Calu3 (cell line): ENCODE data around the gene WSCD2. TPM values are rescaled to one million over a fixed set of nuclear protein-coding genes. Genes with fewer than 3 reads are reported as not detected.

Experiments used
- BruUV-seq: library from RNA; stranded (reverse); fragments of 400-500 nt; replicated peaks from 2 replicates; lab custom pipeline; 2021; lab: Mats Ljungman, UMichigan
- CTCF ChIA-PET: fragments of 300-600 bp; sonication (Branson Sonifier 250); formaldehyde crosslinking; loops from one replicate; lab custom pipeline; 2022; ENCODE audit warnings: antibody characterized with exemption; lab: Charles Lee
- DNase-seq: peaks from one replicate; pipeline ENCODE4 v3.0.0; 2022
- H3K27ac Mint-ChIP-seq: one replicate; pipeline ENCODE4 v1.8.0; 2022; ENCODE audit warnings: mixed read lengths; ENCODE audit not compliant: unreplicated experiment
- H3K27me3 Mint-ChIP-seq: one replicate; pipeline ENCODE4 v1.8.0; 2022; ENCODE audit warnings: mixed read lengths; ENCODE audit not compliant: unreplicated experiment
- H3K36me3 Mint-ChIP-seq: one replicate; pipeline ENCODE4 v1.8.0; 2022; ENCODE audit warnings: mild to moderate bottlenecking, moderate library complexity, mixed read lengths; ENCODE audit not compliant: insufficient read depth, unreplicated experiment
- H3K4me1 Mint-ChIP-seq: one replicate; pipeline ENCODE4 v1.8.0; 2022; ENCODE audit warnings: mild to moderate bottlenecking, low read depth, mixed read lengths; ENCODE audit not compliant: unreplicated experiment
- H3K4me3 Mint-ChIP-seq: one replicate; pipeline ENCODE4 v1.8.0; 2022; ENCODE audit warnings: mild to moderate bottlenecking, low read depth, moderate library complexity, mixed read lengths; ENCODE audit not compliant: unreplicated experiment
- H3K9me3 Mint-ChIP-seq: one replicate; pipeline ENCODE4 v1.8.0; 2022; ENCODE audit warnings: low read depth, mixed read lengths; ENCODE audit not compliant: unreplicated experiment
- CTCF ChIP-seq: fragments of 200-600 bp; IDR thresholded peaks from one replicate; pipeline ENCODE4 v1.8.0; 2022; ENCODE audit warnings: antibody characterized with exemption; ENCODE audit not compliant: unreplicated experiment
- intact Hi-C: fragments of 100-400 bp; cut with micrococcal nuclease; formaldehyde crosslinking; loops from one replicate; pipeline ENCODE4 v1.10.0; 2022; ENCODE audit not compliant: unreplicated experiment
- total RNA-seq: library from RNA; stranded (reverse); gene quantifications from 2 replicates; pipeline ENCODE4 v1.2.3, GENCODE V29; 2022

Gene WSCD2
- total RNA-seq, 1 experiment from 2014 or later, result not detected

DNA sequence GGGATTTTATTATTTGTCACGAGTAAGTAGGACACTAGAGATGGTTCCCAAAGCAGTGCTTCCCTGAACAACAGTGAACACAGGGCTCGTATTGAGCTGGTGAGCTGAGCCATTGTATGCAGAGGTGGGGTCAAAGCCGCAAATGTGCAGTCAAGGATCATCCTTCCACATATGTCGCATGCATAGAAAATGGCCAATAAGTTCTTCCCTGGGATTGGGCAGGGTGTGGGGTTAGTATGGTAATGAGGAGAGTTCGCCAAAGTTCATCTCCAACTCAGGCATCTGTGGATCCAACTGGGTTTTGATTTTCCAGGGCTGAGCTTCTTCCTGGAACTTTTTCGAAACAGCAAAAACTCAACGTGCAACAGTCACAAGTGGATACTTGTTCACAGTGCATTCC lies 123.4 kb downstream of the WSCD2 start:
- peaks cover 6% of the 10 kb centered on the region for H3K4me1 Mint-ChIP-seq
- CTCF ChIA-PET, result no interaction called here
- peaks cover 88% of the 10 kb centered on the region for H3K27me3 Mint-ChIP-seq
- no peak overlapping the region for H3K27ac Mint-ChIP-seq
- no peaks in the 10 kb centered on the region for H3K36me3 Mint-ChIP-seq
- DNase-seq, result no peak
- H3K4me3 Mint-ChIP-seq, result no peak overlapping the region
- TF ChIP-seq CTCF, result no peak
- intact Hi-C loops, result no loop called here
- no TSS peak for BruUV-seq
- H3K9me3 Mint-ChIP-seq, result no peaks in the 10 kb centered on the region

- peaks cover 80% of the 10 kb centered on the region for H3K27me3 Mint-ChIP-seq
- no peak overlapping the region for H3K27ac Mint-ChIP-seq
- no peaks in the 10 kb centered on the region for H3K36me3 Mint-ChIP-seq
- TF ChIP-seq CTCF, result no peak
- intact Hi-C loops, result no loop called here
- DNase-seq, result no peak
- no peaks in the 10 kb centered on the region for H3K9me3 Mint-ChIP-seq
- no TSS peak for BruUV-seq
- peaks cover 6% of the 10 kb centered on the region for H3K4me1 Mint-ChIP-seq
- no peak overlapping the region for H3K4me3 Mint-ChIP-seq
- CTCF ChIA-PET, result no interaction called here
Observed at GRCh38 chr12:108253540-108253939, 124.5 kb downstream of the WSCD2 start.

DNA sequence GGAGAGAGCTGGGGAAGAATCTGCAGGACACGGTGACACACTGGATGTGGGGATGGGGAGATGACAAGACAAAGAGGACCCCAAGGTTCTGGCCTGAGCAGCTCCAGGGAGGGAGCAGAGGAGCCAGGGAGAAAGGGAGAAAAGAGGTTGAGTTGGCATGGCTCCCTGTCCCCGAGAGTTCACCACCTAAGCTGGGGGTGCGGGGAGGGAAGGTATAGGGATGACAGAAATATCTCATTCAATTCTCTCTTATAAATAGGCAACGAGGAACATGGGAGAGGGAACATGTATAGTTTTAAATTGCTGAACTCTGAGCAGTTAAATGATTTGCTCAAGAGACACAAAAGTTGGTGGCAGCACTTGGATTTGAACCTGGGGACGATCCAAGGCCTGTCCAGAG lies 124.9 kb downstream of the WSCD2 start:
- no peak overlapping the region for H3K27ac Mint-ChIP-seq
- intact Hi-C loops, result no loop called here
- H3K9me3 Mint-ChIP-seq, result no peaks in the 10 kb centered on the region
- BruUV-seq, result no TSS peak
- H3K4me3 Mint-ChIP-seq, result no peak overlapping the region
- CTCF ChIA-PET, result no interaction called here
- no peak for DNase-seq
- H3K36me3 Mint-ChIP-seq, result no peaks in the 10 kb centered on the region
- peaks cover 6% of the 10 kb centered on the region for H3K4me1 Mint-ChIP-seq
- H3K27me3 Mint-ChIP-seq, result peaks cover 75% of the 10 kb centered on the region
- no peak for TF ChIP-seq CTCF

DNA sequence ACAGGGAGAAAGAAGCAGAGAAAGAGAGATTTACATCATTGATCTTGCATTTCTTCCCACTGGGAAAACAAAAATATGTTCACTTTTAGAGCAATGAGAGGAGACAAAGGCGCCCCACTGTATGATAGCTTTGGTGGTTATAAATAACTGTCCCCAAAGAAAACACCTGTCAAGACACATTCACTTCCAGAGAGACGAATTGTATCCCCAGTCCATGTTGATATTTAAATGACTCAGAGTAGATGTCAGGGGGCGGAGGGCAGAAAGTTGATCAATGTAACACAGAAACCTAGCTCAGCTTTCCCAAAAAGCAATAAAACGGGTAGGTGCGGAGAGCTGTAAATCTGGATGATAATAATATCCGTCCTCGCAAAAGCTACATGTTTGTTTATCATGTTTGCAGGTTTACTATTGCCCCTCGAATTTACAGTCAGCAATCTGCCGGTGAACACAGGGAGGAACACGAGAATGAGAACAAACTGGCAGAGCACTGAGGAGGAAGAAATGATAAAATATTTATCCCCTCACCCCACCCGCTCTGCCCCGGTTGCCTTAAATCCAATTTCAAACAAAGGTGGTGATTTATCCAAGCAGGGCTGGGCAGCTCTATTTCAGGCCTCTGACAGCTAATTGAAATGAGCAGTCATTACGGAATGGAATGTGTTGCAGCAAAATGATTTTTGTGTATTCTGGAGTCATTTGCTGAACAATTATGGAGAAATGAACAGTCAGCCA lies 125.6 kb downstream of the WSCD2 start:
- intact Hi-C loops, result no loop called here
- TF ChIP-seq CTCF, result no peak
- Mint-ChIP-seq H3K36me3 (no peaks in the 10 kb centered on the region), H3K27me3 (peaks cover 69% of the 10 kb centered on the region), H3K4me3 (no peak overlapping the region), H3K27ac (no peak overlapping the region), H3K4me1 (peaks cover 6% of the 10 kb centered on the region), H3K9me3 (no peaks in the 10 kb centered on the region)
- CTCF ChIA-PET, result no interaction called here
- no TSS peak for BruUV-seq
- no peak for DNase-seq
